ENCODE results near the gene ASXL3. TPM values are rescaled to one million over a fixed set of nuclear protein-coding genes. Genes with fewer than 3 reads are reported as not detected.

ASXL3 gene
- total and polyA plus RNA-seq, 4 donors = 0.19 to 1.3 (median 0.39) TPM

GRCh38 chr18:33611525-33612135, 33.6 kb downstream of the ASXL3 start:
- H3K27ac ChIP-seq (ENCODE audit: low read depth in 1 of 2, low read length in 2 of 2) = no peak overlapping the region
- no peaks in the 10 kb centered on the region for H3K27me3 ChIP-seq (ENCODE audit: control insufficient read depth in 4 of 4, insufficient read depth in 4 of 4, low read length in 3 of 4)
- 82% methylated on average over 3 of the region's 3 CpGs for WGBS
- no peaks in the 10 kb centered on the region for H3K9me3 ChIP-seq (ENCODE audit: control insufficient read depth in 4 of 4, low read length in 3 of 4)
- H3K4me3 ChIP-seq (ENCODE audit: low read depth in 1 of 3, low read length in 3 of 3) = no peak overlapping the region
- no peak for DNase-seq (ENCODE audit: low spot score)
- no peaks in the 10 kb centered on the region for H3K36me3 ChIP-seq (ENCODE audit: control insufficient read depth in 4 of 4, insufficient read depth in 3 of 4, low read depth in 1 of 4, low read length in 3 of 4)
- H3K4me1 ChIP-seq (ENCODE audit: control insufficient read depth in 4 of 4, insufficient read depth in 4 of 4, low read length in 3 of 4) = no peaks in the 10 kb centered on the region
- no peak overlapping the region for H3K9ac ChIP-seq (ENCODE audit: low read depth in 1 of 2, low read length in 2 of 2)
- TF ChIP-seq RAD21 (IDR thresholded peaks at IDR 0.05) (no peak), GABPA (IDR thresholded peaks at IDR 0.05 in 1 of 2, conservative IDR thresholded peaks at IDR 0.05 in 1 of 2) (no peak)

- TF ChIP-seq RAD21 (IDR thresholded peaks at IDR 0.05) (no peak), SP1 (IDR thresholded peaks at IDR 0.05) (no peak), FOXA2 (IDR thresholded peaks at IDR 0.05) (no peak), ZBTB33 (IDR thresholded peaks at IDR 0.05) (no peak), MAX (IDR thresholded peaks at IDR 0.05) (no peak), CTCF (IDR thresholded peaks at IDR 0.05; ENCODE audit: low read depth, low read length, missing input control) (no peak), ATF3 (IDR thresholded peaks at IDR 0.05) (no peak), GABPA (IDR thresholded peaks at IDR 0.05 in 1 of 2, conservative IDR thresholded peaks at IDR 0.05 in 1 of 2) (no peak), FOXA1 (IDR thresholded peaks at IDR 0.05) (no peak), HNF4A (conservative IDR thresholded peaks at IDR 0.05) (no peak), RXRA (IDR thresholded peaks at IDR 0.05) (no peak), YY1 (IDR thresholded peaks at IDR 0.05) (no peak), EGR1 (IDR thresholded peaks at IDR 0.05; ENCODE audit: low read depth in 2 of 2) (no peak), REST (IDR thresholded peaks at IDR 0.05) (no peak)
- Histone ChIP-seq H3K36me3 (ENCODE audit: control insufficient read depth in 4 of 4, insufficient read depth in 3 of 4, low read depth in 1 of 4, low read length in 3 of 4) (no peaks in the 10 kb centered on the region), H3K4me3 (ENCODE audit: low read depth in 1 of 3, low read length in 3 of 3) (no peak overlapping the region), H3K4me1 (ENCODE audit: control insufficient read depth in 4 of 4, insufficient read depth in 4 of 4, low read length in 3 of 4) (no peaks in the 10 kb centered on the region), H3K9me3 (ENCODE audit: control insufficient read depth in 4 of 4, low read length in 3 of 4) (no peaks in the 10 kb centered on the region), H3K27ac (ENCODE audit: low read depth in 1 of 2, low read length in 2 of 2) (no peak overlapping the region), H3K9ac (ENCODE audit: low read depth in 1 of 2, low read length in 2 of 2) (no peak overlapping the region), H3K27me3 (ENCODE audit: control insufficient read depth in 4 of 4, insufficient read depth in 4 of 4, low read length in 3 of 4) (no peaks in the 10 kb centered on the region)
- no peak for DNase-seq (ENCODE audit: low spot score)
- 84% methylated on average over 3 of the region's 3 CpGs for WGBS
Measured at GRCh38 chr18:33612632-33613031, 34.6 kb downstream of the ASXL3 start.

Data from liver (tissue), 9 donors.